Activated B cell treated with CpG ODN at 0.5 μM for 24 hours (primary cell): ENCODE measurements around the gene NAAA. TPM values are rescaled to one million over a fixed set of nuclear protein-coding genes. Genes with fewer than 3 reads are reported as not detected.
A peak's percentile ranks its signal among the peaks of the same experiment; 100 is the strongest.

Source experiments
- ATAC-seq: fragments of 200-7000 bp; cut with Tn5 transposase; one replicate; pipeline ENCODE4 v1.10.0; 2021; ENCODE audit warnings: low read depth, mild to moderate bottlenecking, moderate library complexity
- CTCF ChIA-PET: fragments of 350-600 bp; sonication (Branson Sonifier 250); formaldehyde crosslinking; loops from one replicate; lab custom pipeline; 2021; ENCODE audit warnings: antibody characterized with exemption; lab: Charles Lee
- POLR2A ChIA-PET: fragments of 350-600 bp; sonication (Branson Sonifier 250); formaldehyde crosslinking; loops from one replicate; lab custom pipeline; 2021; ENCODE audit warnings: antibody characterized with exemption; lab: Charles Lee
- DNase-seq: peaks from one replicate; pipeline ENCODE4 v3.0.0; 2022
- H3K27ac Mint-ChIP-seq: one replicate; pipeline ENCODE4 v1.8.0; 2020; ENCODE audit warnings: mixed read lengths
- H3K27me3 Mint-ChIP-seq: one replicate; pipeline ENCODE4 v1.8.0; 2021; ENCODE audit warnings: mixed read lengths
- H3K36me3 Mint-ChIP-seq: one replicate; pipeline ENCODE4 v1.8.0; 2021; ENCODE audit warnings: low read depth, mixed read lengths
- H3K4me1 Mint-ChIP-seq: one replicate; pipeline ENCODE4 v1.8.0; 2021; ENCODE audit warnings: mixed read lengths
- H3K4me3 Mint-ChIP-seq: one replicate; pipeline ENCODE4 v1.8.0; 2020; ENCODE audit warnings: mild to moderate bottlenecking, mixed read lengths
- H3K9me3 Mint-ChIP-seq: one replicate; pipeline ENCODE4 v1.8.0; 2020; ENCODE audit warnings: mixed read lengths
- CTCF ChIP-seq: fragments of 200-600 bp; IDR thresholded peaks from one replicate; pipeline ENCODE4 v1.8.0; 2022; ENCODE audit warnings: antibody characterized with exemption, mild to moderate bottlenecking
- intact Hi-C: fragments of 100-400 bp; cut with micrococcal nuclease; formaldehyde crosslinking; loops from one replicate; pipeline ENCODE4 v1.15.1; 2024
- total RNA-seq: library from RNA; stranded (reverse); gene quantifications from 2 replicates; pipeline ENCODE4 v1.2.3, GENCODE V29; 2022

Gene NAAA
- 27.7 and 31.1 TPM in 2 replicates for total RNA-seq

DNA sequence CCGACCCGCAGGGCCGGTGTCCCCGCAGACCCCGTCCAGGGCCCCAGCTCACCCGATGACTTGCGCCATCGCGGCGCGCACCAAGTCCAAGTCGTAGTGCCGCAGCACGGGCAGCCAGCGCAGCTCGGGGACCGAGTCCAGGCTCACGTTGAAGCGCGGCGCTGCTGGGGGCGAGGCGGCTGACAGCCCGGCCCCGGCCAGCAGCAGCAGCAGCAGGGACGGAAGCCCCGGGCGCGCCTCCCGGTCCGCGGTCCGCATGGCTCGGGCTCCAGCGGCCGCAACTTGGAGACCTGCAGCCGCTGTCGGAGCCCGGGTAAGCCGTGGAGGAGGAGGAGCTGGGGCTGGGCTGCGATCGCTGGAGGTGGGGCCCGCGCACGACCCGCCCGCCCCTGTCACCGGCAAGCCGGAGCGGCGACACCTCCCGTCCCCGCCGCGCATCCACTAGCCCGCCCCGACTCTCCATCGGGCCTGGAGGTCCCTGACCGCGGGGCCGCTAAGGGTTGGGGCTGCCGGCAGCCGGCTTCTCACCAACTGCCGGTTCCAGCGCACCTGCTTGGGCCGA lies at the start of gene NAAA:
TSS of gene NAAA (minus strand) at position 322 of the 562 bp plus-strand sequence. CDS start at position 258, 64 bp downstream.
- peak; percentile 74 for DNase-seq
- ChIA-PET POLR2A (interaction anchor here (0.5 to 2.9 kb wide), 19 partner anchors 9 to 1921 kb away, joined by 3 to 14 read pairs (median 5); partner anchors contain the start of genes MRPL1, PPEF2, RCHY1 and SDAD1), CTCF (interaction anchor here (0.6 to 3.6 kb wide), 4 partner anchors 25 to 267 kb away, joined by 3 to 11 read pairs (median 6); no protein-coding TSS in a partner anchor)
- Mint-ChIP-seq H3K27me3 (no peaks in the 10 kb centered on the region), H3K27ac (peak within 1 kb of the TSS; percentile 99), H3K36me3 (peaks cover 24% of the 10 kb centered on the region), H3K4me3 (peak within 1 kb of the TSS; percentile 98), H3K4me1 (peaks cover 14% of the 10 kb centered on the region), H3K9me3 (no peaks in the 10 kb centered on the region)
- ATAC-seq, result peak; percentile 75
- intact Hi-C loops, result loop anchor here (1.0 to 2.0 kb wide), 9 partner anchors 9 to 426 kb away; partner anchors contain the start of genes NUP54, RCHY1, SDAD1 and THAP6
- TF ChIP-seq CTCF, result no peak

DNA sequence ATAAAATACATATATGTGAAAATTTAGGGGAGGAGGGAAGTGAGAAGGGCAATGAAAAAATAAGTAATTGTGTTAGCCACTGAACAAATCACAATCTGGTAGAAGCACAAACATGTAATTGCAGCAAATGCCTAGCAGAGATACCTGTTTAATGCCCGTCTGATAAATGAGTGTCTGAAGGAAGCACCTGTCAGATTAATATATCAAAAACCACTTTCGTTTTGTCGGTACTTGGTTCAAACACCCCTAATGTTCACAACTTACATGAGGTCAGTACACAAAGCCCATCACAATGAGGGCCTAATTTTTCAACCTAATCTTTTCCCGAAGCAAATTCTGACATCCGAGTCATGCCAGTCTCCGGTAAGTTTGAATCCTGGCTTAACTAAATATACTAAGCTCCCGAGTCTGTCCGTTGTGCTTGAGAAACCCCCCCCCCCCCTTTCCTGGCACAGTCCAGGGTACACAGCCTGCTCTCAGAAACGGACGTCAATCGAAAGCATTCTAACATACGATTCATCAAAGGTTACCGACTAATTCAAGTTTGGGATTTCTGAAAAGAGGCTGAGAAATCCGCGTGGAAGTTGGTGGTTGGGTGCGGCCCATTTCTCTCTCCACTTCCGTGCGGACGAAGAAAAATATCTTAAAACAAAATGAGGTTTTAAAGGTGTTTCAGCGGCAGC lies 49.2 kb upstream of the NAAA start:
- Mint-ChIP-seq H3K36me3 (peaks cover 11% of the 10 kb centered on the region), H3K27me3 (peaks cover 2% of the 10 kb centered on the region), H3K4me3 (peak overlapping the region; percentile 95), H3K27ac (peak overlapping the region; percentile 86), H3K9me3 (no peaks in the 10 kb centered on the region), H3K4me1 (peaks cover 34% of the 10 kb centered on the region)
- no peak for DNase-seq
- no peak for TF ChIP-seq CTCF
- ChIA-PET CTCF (interaction anchor here (0.7 to 1.8 kb wide), 6 partner anchors 51 to 96 kb away, joined by 3 to 8 read pairs (median 4); no protein-coding TSS in a partner anchor), POLR2A (interaction anchor here (0.6 to 1.8 kb wide), 9 partner anchors 27 to 158 kb away, joined by 3 to 23 read pairs (median 5); partner anchors contain the start of genes NAAA and NUP54)
- no peak for ATAC-seq
- intact Hi-C loops, result loop anchor here (1.0 to 5.0 kb wide), 6 partner anchors 50 to 512 kb away; partner anchors contain the start of genes NUP54 and USO1

- Mint-ChIP-seq H3K36me3 (peaks cover 39% of the 10 kb centered on the region), H3K4me3 (no peak overlapping the region), H3K27me3 (no peaks in the 10 kb centered on the region), H3K4me1 (peaks cover 28% of the 10 kb centered on the region), H3K27ac (no peak overlapping the region), H3K9me3 (no peaks in the 10 kb centered on the region)
- ChIA-PET POLR2A (interaction anchor here (2.7 kb wide), 1 partner anchor 45 kb away, joined by 7 read pairs; no protein-coding TSS in a partner anchor), CTCF (interaction anchor here (0.9 kb wide), 1 partner anchor 11 kb away, joined by 6 read pairs; no protein-coding TSS in a partner anchor)
- intact Hi-C loops, result no loop called here
- TF ChIP-seq CTCF, result no peak
- ATAC-seq (no peak), DNase-seq (no peak)
These were observed 44.3 kb upstream of the NAAA start for GRCh38 chr4:75985116-75985515.

- ChIA-PET CTCF (no interaction called here), POLR2A (no interaction called here)
- Mint-ChIP-seq H3K4me1 (no peaks in the 10 kb centered on the region), H3K9me3 (no peaks in the 10 kb centered on the region), H3K36me3 (peaks cover 60% of the 10 kb centered on the region), H3K27ac (no peak overlapping the region), H3K4me3 (no peak overlapping the region), H3K27me3 (no peaks in the 10 kb centered on the region)
- no peak for TF ChIP-seq CTCF
- intact Hi-C loops, result no loop called here
- no peak for ATAC-seq
- DNase-seq, result no peak
These were observed 39.8 kb upstream of the NAAA start for GRCh38 chr4:75980576-75980975.

DNA sequence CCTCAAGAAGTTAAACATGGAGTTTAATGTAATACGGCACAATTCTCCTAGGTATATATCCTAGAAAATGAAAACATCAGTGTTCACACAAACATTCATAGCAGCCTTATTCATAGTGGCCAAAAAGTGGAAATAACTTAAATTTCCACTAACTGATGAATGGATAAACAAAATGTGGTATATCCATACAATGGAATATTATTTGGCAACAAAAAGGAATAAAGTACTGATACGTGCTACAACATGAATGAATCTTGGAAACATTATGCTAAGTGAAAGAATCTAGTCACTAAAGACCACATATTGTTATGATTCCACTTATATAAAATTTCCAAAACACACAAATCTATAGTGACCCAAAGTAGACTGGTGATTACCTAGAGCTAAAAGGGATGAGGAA lies 35.4 kb upstream of the NAAA start:
- TF ChIP-seq CTCF, result no peak
- POLR2A ChIA-PET, result no interaction called here
- no peak overlapping the region for H3K4me3 Mint-ChIP-seq
- no peak overlapping the region for H3K27ac Mint-ChIP-seq
- H3K9me3 Mint-ChIP-seq, result no peaks in the 10 kb centered on the region
- H3K4me1 Mint-ChIP-seq, result no peaks in the 10 kb centered on the region
- H3K36me3 Mint-ChIP-seq, result peaks cover 78% of the 10 kb centered on the region
- H3K27me3 Mint-ChIP-seq, result no peaks in the 10 kb centered on the region
- ATAC-seq, result no peak
- CTCF ChIA-PET, result no interaction called here
- intact Hi-C loops, result loop anchor here (2.0 kb wide), 1 partner anchor 15 kb away; no protein-coding TSS in a partner anchor
- DNase-seq, result no peak
